ENCODE results near the gene TMEM220.

The TMEM220 gene

GRCh38 chr17:10729334-10730193, at the start of gene TMEM220:
TSS of gene TMEM220 (minus strand) at chr17:10730023. CDS start at chr17:10729851, 172 bp downstream.
- no peak for DNase-seq

GRCh38 chr17:10779609-10780008, 49.8 kb upstream of the TMEM220 start:
- no peak for DNase-seq

GRCh38 chr17:10777890-10778289, 48.1 kb upstream of the TMEM220 start:
- no peak for DNase-seq

GRCh38 chr17:10777131-10777807, 47.4 kb upstream of the TMEM220 start:
- DNase-seq = no peak

GRCh38 chr17:10776381-10776780, 46.6 kb upstream of the TMEM220 start:
- no peak for DNase-seq

GRCh38 chr17:10775740-10776356, 46.0 kb upstream of the TMEM220 start:
- DNase-seq = no peak

- no peak for DNase-seq
Observed at GRCh38 chr17:10775058-10775457, 45.2 kb upstream of the TMEM220 start.

- DNase-seq = no peak
Observed at GRCh38 chr17:10773391-10773790, 43.6 kb upstream of the TMEM220 start.

- DNase-seq = peak; percentile 77
Observed at GRCh38 chr17:10772425-10773380, 42.9 kb upstream of the TMEM220 start.

- DNase-seq = no peak
Observed at GRCh38 chr17:10771148-10771547, 41.3 kb upstream of the TMEM220 start.

GRCh38 chr17:10769840-10770239, 40.0 kb upstream of the TMEM220 start:
- DNase-seq = no peak

- peak; percentile 17 for DNase-seq
Observed at GRCh38 chr17:10768750-10769251, 39.0 kb upstream of the TMEM220 start.

- no peak for DNase-seq
Observed at GRCh38 chr17:10767232-10767631, 37.4 kb upstream of the TMEM220 start.

GRCh38 chr17:10762037-10762436, 32.2 kb upstream of the TMEM220 start:
- DNase-seq = no peak

GRCh38 chr17:10761281-10761680, 31.5 kb upstream of the TMEM220 start:
- DNase-seq = no peak

- no peak for DNase-seq
Observed at GRCh38 chr17:10758062-10758461, 28.2 kb upstream of the TMEM220 start.

GRCh38 chr17:10757647-10758046, 27.8 kb upstream of the TMEM220 start:
- no peak for DNase-seq

- no peak for DNase-seq
Observed at GRCh38 chr17:10757067-10757466, 27.2 kb upstream of the TMEM220 start.

- DNase-seq = no peak
Observed at GRCh38 chr17:10756619-10757018, 26.8 kb upstream of the TMEM220 start.

GRCh38 chr17:10756185-10756584, 26.4 kb upstream of the TMEM220 start:
- DNase-seq = no peak

GRCh38 chr17:10755592-10756127, 25.8 kb upstream of the TMEM220 start:
- no peak for DNase-seq

All from DMS 273 treated with DMSO at 0.1 percent for 48 hours (cell line).